OCI-LY3 (cell line): Measurements from ENCODE around the gene ENOX2.

Experiments
- EZH2phosphoT487 ChIP-seq: fragments of 200-600 bp; shearing (Covaris generic); IDR thresholded peaks from 2 replicates; pipeline ENCODE4 v1.6.1; 2018; ENCODE audit warnings: antibody characterized with exemption, mixed run types, low read depth
- TF ChIP-seq, protein P1 (sequence below): fragments of 200-600, 300-600 bp; sonication (generic); IDR thresholded peaks from 2 replicates; pipeline ENCODE4 v1.5.1; 2014; ENCODE audit warnings: antibody characterized with exemption, low read length, low read depth

DNA sequence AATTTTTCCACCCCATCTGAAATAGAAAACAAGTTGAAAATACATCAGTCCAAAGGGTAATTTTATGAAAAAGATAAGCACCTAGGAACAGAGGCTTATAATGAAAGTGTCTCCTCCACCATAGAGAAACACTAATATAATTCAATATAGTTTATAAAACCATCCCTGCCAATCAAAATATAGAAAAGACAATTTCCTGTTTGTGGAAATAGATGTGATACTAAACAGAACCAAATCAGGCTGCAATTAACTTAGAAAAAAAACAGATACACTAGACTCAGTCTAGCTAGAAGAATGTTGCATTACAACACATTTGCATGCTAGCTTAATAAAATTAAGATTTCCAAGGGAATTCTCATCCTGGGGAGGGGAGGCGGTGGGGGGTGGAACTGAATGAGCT lies 68.2 kb downstream of the ENOX2 start:
- TF ChIP-seq, protein P1, sequence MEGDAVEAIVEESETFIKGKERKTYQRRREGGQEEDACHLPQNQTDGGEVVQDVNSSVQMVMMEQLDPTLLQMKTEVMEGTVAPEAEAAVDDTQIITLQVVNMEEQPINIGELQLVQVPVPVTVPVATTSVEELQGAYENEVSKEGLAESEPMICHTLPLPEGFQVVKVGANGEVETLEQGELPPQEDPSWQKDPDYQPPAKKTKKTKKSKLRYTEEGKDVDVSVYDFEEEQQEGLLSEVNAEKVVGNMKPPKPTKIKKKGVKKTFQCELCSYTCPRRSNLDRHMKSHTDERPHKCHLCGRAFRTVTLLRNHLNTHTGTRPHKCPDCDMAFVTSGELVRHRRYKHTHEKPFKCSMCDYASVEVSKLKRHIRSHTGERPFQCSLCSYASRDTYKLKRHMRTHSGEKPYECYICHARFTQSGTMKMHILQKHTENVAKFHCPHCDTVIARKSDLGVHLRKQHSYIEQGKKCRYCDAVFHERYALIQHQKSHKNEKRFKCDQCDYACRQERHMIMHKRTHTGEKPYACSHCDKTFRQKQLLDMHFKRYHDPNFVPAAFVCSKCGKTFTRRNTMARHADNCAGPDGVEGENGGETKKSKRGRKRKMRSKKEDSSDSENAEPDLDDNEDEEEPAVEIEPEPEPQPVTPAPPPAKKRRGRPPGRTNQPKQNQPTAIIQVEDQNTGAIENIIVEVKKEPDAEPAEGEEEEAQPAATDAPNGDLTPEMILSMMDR = no peak
- TF ChIP-seq EZH2phosphoT487 = no peak
